ENCODE results near the gene NPDC1.

NPDC1 gene

GRCh38 chr9:137023157-137023556, 22.8 kb downstream of the NPDC1 start:
- DNase-seq = no peak

- DNase-seq = no peak
These were observed 23.3 kb downstream of the NPDC1 start for GRCh38 chr9:137022662-137023008.

GRCh38 chr9:137021979-137022661, 23.9 kb downstream of the NPDC1 start:
- peak; percentile 69 for DNase-seq

- no peak for DNase-seq
These were observed 24.4 kb downstream of the NPDC1 start for GRCh38 chr9:137021568-137021978.

- DNase-seq = no peak
These were observed 25.0 kb downstream of the NPDC1 start for GRCh38 chr9:137020771-137021567.

GRCh38 chr9:137019891-137020683, 25.9 kb downstream of the NPDC1 start:
- DNase-seq = no peak

GRCh38 chr9:137018761-137019559, 27.0 kb downstream of the NPDC1 start:
- DNase-seq = no peak

GRCh38 chr9:137017791-137018497, 28.0 kb downstream of the NPDC1 start:
- DNase-seq = no peak

- DNase-seq = no peak
These were observed 28.9 kb downstream of the NPDC1 start for GRCh38 chr9:137017071-137017470.

- DNase-seq = no peak
These were observed 29.5 kb downstream of the NPDC1 start for GRCh38 chr9:137016436-137016835.

- DNase-seq = no peak
These were observed 30.0 kb downstream of the NPDC1 start for GRCh38 chr9:137015976-137016375.

GRCh38 chr9:137015540-137015930, 30.4 kb downstream of the NPDC1 start:
- DNase-seq = no peak

GRCh38 chr9:137014776-137015539, 31.0 kb downstream of the NPDC1 start:
- DNase-seq = no peak

- DNase-seq = no peak
These were observed 31.8 kb downstream of the NPDC1 start for GRCh38 chr9:137014166-137014565.

- no peak for DNase-seq
These were observed 32.4 kb downstream of the NPDC1 start for GRCh38 chr9:137013571-137013940.

- DNase-seq = no peak
These were observed 33.0 kb downstream of the NPDC1 start for GRCh38 chr9:137012694-137013570.

- no peak for DNase-seq
These were observed 33.9 kb downstream of the NPDC1 start for GRCh38 chr9:137011907-137012675.

- no peak for DNase-seq
These were observed 34.8 kb downstream of the NPDC1 start for GRCh38 chr9:137011156-137011555.

- DNase-seq = no peak
These were observed 35.8 kb downstream of the NPDC1 start for GRCh38 chr9:137009938-137010732.
